H1 (cell line): ENCODE results near the gene ACLY. TPM values are rescaled to one million over a fixed set of nuclear protein-coding genes. Genes with fewer than 3 reads are reported as not detected.

Experiments used
- CTCF ChIA-PET: fragments of 300-600 bp; sonication (Branson Sonifier 250); formaldehyde crosslinking; loops from one replicate; lab custom pipeline; 2021; ENCODE audit not compliant: partially characterized antibody; lab: Charles Lee
- POLR2A ChIA-PET: fragments of 300-600 bp; sonication (Branson Sonifier 250); formaldehyde crosslinking; loops from one replicate; lab custom pipeline; 2021; ENCODE audit warnings: inconsistent platforms; ENCODE audit not compliant: partially characterized antibody; lab: Charles Lee
- DNase-seq, 2 experiments: peaks; one replicate each; pipeline versions ENCODE4 v3.0.0 to v3.0.0-alpha.2; 2010 to 2022; ENCODE audit warnings: low spot score in 2 of 2, low read depth in 1 of 2, mixed read lengths in 1 of 2
- FAIRE-seq: peaks from 2 replicates; lab custom pipeline; 2011; peaks lifted over from hg19 to GRCh38; lab: Jason Lieb, UNC
- H2AFZ ChIP-seq: 2 replicates; pipeline ENCODE4 v1.8.1; 2012; ENCODE audit warnings: low read length, inconsistent platforms
- H2AK5ac ChIP-seq: 2 replicates; pipeline ENCODE4 v1.6.1; 2013; ENCODE audit warnings: low read depth, low read length
- H2BK120ac ChIP-seq: replicated peaks from 2 replicates; pipeline ENCODE3; 2013; ENCODE audit warnings: low read depth, low read length, inconsistent platforms
- H2BK12ac ChIP-seq: 2 replicates; pipeline ENCODE4 v1.6.1; 2013; ENCODE audit warnings: low read depth, low read length
- H2BK15ac ChIP-seq: 2 replicates; pipeline ENCODE4 v1.6.1; 2013; ENCODE audit warnings: low read length
- H2BK20ac ChIP-seq: 2 replicates; pipeline ENCODE4 v1.6.1; 2013; ENCODE audit warnings: low read length
- H2BK5ac ChIP-seq: 2 replicates; pipeline ENCODE4 v1.6.1; 2013; ENCODE audit warnings: low read depth, low read length
- H3K14ac ChIP-seq: 2 replicates; pipeline ENCODE4 v1.6.1; 2013; ENCODE audit warnings: inconsistent platforms; ENCODE audit not compliant: insufficient read length
- H3K18ac ChIP-seq: 2 replicates; pipeline ENCODE4 v1.6.1; 2013; ENCODE audit warnings: low read length; ENCODE audit errors: extremely low read depth
- H3K23ac ChIP-seq: 2 replicates; pipeline ENCODE4 v1.6.1; 2013; ENCODE audit warnings: inconsistent platforms; ENCODE audit not compliant: insufficient read length
- H3K23me2 ChIP-seq: 2 replicates; pipeline ENCODE4 v1.6.1; 2013; ENCODE audit warnings: low read depth, low read length
- H3K27ac ChIP-seq: 2 replicates; pipeline ENCODE4 v1.6.1; 2011; ENCODE audit warnings: low read depth, low read length, inconsistent platforms
- H3K27me3 ChIP-seq, 4 experiments: replicated peaks in 1 of 4; 1 replicate in 1 of 4; 2 replicates in 3 of 4; pipeline versions ENCODE4 v1.6.1 to v1.8.1; 2011 to 2013; ENCODE audit warnings: low read length in 3 of 4, mild to moderate bottlenecking in 3 of 4, inconsistent platforms in 2 of 4, mixed read lengths in 2 of 4, moderate library complexity in 1 of 4; ENCODE audit not compliant: control insufficient read depth in 3 of 4, insufficient read depth in 3 of 4; ENCODE audit errors: extremely low read depth in 1 of 4
- H3K36me3 ChIP-seq, 4 experiments: 2 replicates each; pipeline versions ENCODE4 v1.6.1 to v1.8.1; 2011 to 2013; ENCODE audit warnings: mild to moderate bottlenecking in 4 of 4, low read length in 3 of 4, moderate library complexity in 2 of 4, control low read depth in 1 of 4, inconsistent platforms in 1 of 4; ENCODE audit not compliant: insufficient read depth in 4 of 4, control insufficient read depth in 2 of 4
- H3K4ac ChIP-seq: replicated peaks from 2 replicates; pipeline ENCODE3; 2013; ENCODE audit warnings: low read length, low read depth, mixed read lengths, inconsistent platforms; ENCODE audit not compliant: insufficient read length
- H3K4me1 ChIP-seq, 4 experiments: replicated peaks in 1 of 4; 1 replicate in 1 of 4; 2 replicates in 3 of 4; pipeline versions ENCODE4 v1.6.1 to v1.8.1; 2011 to 2013; ENCODE audit warnings: low read length in 3 of 4, inconsistent platforms in 2 of 4, mixed read lengths in 1 of 4; ENCODE audit not compliant: insufficient read depth in 4 of 4, control insufficient read depth in 3 of 4
- H3K4me2 ChIP-seq, 2 experiments: 2 replicates each; pipeline versions ENCODE4 v1.6.1 to v1.8.1; 2011 to 2013; ENCODE audit warnings: low read depth in 2 of 2, low read length in 2 of 2, control low read depth in 1 of 2, inconsistent platforms in 1 of 2, mild to moderate bottlenecking in 1 of 2; ENCODE audit not compliant: insufficient read depth in 1 of 2
- H3K4me3 ChIP-seq, 4 experiments: fragments of 200-600, 300-600 bp in 1 of 4; sonication (generic), shearing (Covaris generic), sonication (Bioruptor Twin) in 1 of 4; 2 replicates each; pipeline versions ENCODE4 v1.5.1 to v1.8.1; 2011 to 2016; ENCODE audit warnings: low read length in 4 of 4, low read depth in 3 of 4, control low read depth in 2 of 4, inconsistent platforms in 2 of 4, mild to moderate bottlenecking in 2 of 4, mixed read lengths in 1 of 4, moderate library complexity in 1 of 4; ENCODE audit not compliant: insufficient read depth in 2 of 4; ENCODE audit errors: extremely low read depth in 1 of 4
- H3K56ac ChIP-seq: replicated peaks from 2 replicates; pipeline ENCODE3; 2013; ENCODE audit warnings: low read depth, mild to moderate bottlenecking, mixed read lengths, low read length, inconsistent platforms; ENCODE audit not compliant: insufficient read length
- H3K79me1 ChIP-seq: 2 replicates; pipeline ENCODE4 v1.6.1; 2013; ENCODE audit warnings: low read depth, low read length, control low read depth
- H3K79me2 ChIP-seq, 2 experiments: 2 replicates each; pipeline versions ENCODE4 v1.6.1 to v1.8.1; 2012 to 2013; ENCODE audit warnings: low read length in 2 of 2, mild to moderate bottlenecking in 2 of 2, inconsistent platforms in 1 of 2; ENCODE audit not compliant: insufficient read depth in 2 of 2, control insufficient read depth in 1 of 2
- H3K9ac ChIP-seq, 4 experiments: replicated peaks in 1 of 4; 1 replicate in 1 of 4; 2 replicates in 3 of 4; pipeline versions ENCODE4 v1.6.1 to v1.8.1; 2011 to 2013; ENCODE audit warnings: low read depth in 3 of 4, low read length in 3 of 4, control low read depth in 2 of 4, mild to moderate bottlenecking in 2 of 4, moderate library complexity in 2 of 4, inconsistent platforms in 1 of 4; ENCODE audit errors: extremely low read depth in 1 of 4
- H3K9me3 ChIP-seq, 2 experiments: 2 replicates each; pipeline versions ENCODE4 v1.6.1 to v1.8.1; 2012 to 2013; ENCODE audit warnings: mild to moderate bottlenecking in 2 of 2, moderate library complexity in 2 of 2, control low read depth in 1 of 2, inconsistent platforms in 1 of 2, low read depth in 1 of 2, low read length in 1 of 2, mixed read lengths in 1 of 2; ENCODE audit not compliant: insufficient read depth in 2 of 2
- H4K20me1 ChIP-seq, 2 experiments: replicated peaks in 1 of 2; 2 replicates each; pipeline versions ENCODE3 to v1.8.1; 2011 to 2013; ENCODE audit warnings: inconsistent platforms in 2 of 2, low read length in 2 of 2, mild to moderate bottlenecking in 1 of 2; ENCODE audit not compliant: insufficient read depth in 2 of 2, control insufficient read depth in 1 of 2
- H4K5ac ChIP-seq: 2 replicates; pipeline ENCODE4 v1.6.1; 2013; ENCODE audit warnings: low read length, low read depth, mixed read lengths, inconsistent platforms; ENCODE audit not compliant: insufficient read length
- H4K8ac ChIP-seq: 2 replicates; pipeline ENCODE4 v1.8.0; 2013; ENCODE audit warnings: mild to moderate bottlenecking, moderate library complexity, low read length, inconsistent platforms; ENCODE audit not compliant: insufficient read depth; ENCODE audit errors: extremely low read depth
- H4K91ac ChIP-seq: replicated peaks from 2 replicates; pipeline ENCODE3; 2013; ENCODE audit warnings: low read length, mixed read lengths, inconsistent platforms; ENCODE audit not compliant: insufficient read length
- CEBPB ChIP-seq: IDR thresholded peaks from 2 replicates; pipeline ENCODE4 v1.6.1; 2012; ENCODE audit warnings: low read depth, low read length
- HDAC2 ChIP-seq, 2 experiments: fragments of 300-600 bp in 1 of 2; sonication (generic) in 1 of 2; IDR thresholded peaks; 2 replicates each; pipeline ENCODE4 v1.6.1; 2011 to 2012; ENCODE audit warnings: low read depth in 2 of 2, low read length in 2 of 2, mild to moderate bottlenecking in 2 of 2, moderate library complexity in 2 of 2, borderline replicate concordance in 1 of 2, inconsistent platforms in 1 of 2
- KDM1A ChIP-seq: fragments of 200-600, 300-600 bp; sonication (generic); IDR thresholded peaks from 2 replicates; pipeline ENCODE4 v1.7.1; 2016; ENCODE audit warnings: mild to moderate bottlenecking, low read length, borderline replicate concordance
- MAFK ChIP-seq: IDR thresholded peaks from 2 replicates; pipeline ENCODE4 v1.6.1; 2012; ENCODE audit warnings: low read depth, mild to moderate bottlenecking, improper control_type of control experiment, low read length
- NANOG ChIP-seq: IDR thresholded peaks from 2 replicates; pipeline ENCODE4 v1.6.1; 2011; ENCODE audit warnings: low read length, low read depth, mild to moderate bottlenecking, inconsistent platforms; ENCODE audit not compliant: insufficient read depth, poor library complexity, severe bottlenecking
- POU5F1 ChIP-seq: IDR thresholded peaks from 2 replicates; pipeline ENCODE4 v1.6.1; 2011; ENCODE audit warnings: low read depth, mild to moderate bottlenecking, low read length, moderate library complexity
- SAP30 ChIP-seq: fragments of 300-600 bp; sonication (generic); IDR thresholded peaks from 2 replicates; pipeline ENCODE4 v1.7.1; 2012; ENCODE audit warnings: low read length, moderate library complexity, mild to moderate bottlenecking, inconsistent platforms; ENCODE audit not compliant: insufficient read depth, insufficient replicate concordance
- SIN3A ChIP-seq, 2 experiments: IDR thresholded peaks in 1 of 2; conservative IDR thresholded peaks in 1 of 2; 2 replicates each; pipeline ENCODE4 v1.6.1; 2011 to 2012; ENCODE audit warnings: low read length in 2 of 2, improper control_type of control experiment in 1 of 2, low read depth in 1 of 2, mild to moderate bottlenecking in 1 of 2
- SRF ChIP-seq: IDR thresholded peaks from 2 replicates; pipeline ENCODE4 v1.6.1; 2011; ENCODE audit warnings: mild to moderate bottlenecking, low read depth, low read length, moderate library complexity
- SUZ12 ChIP-seq: fragments of 200-600 bp; sonication (generic); IDR thresholded peaks from 2 replicates; pipeline ENCODE4 v1.6.1; 2012; ENCODE audit warnings: mild to moderate bottlenecking, inconsistent platforms, low read length, moderate library complexity, mixed read lengths
- TAF1 ChIP-seq: IDR thresholded peaks from 2 replicates; pipeline ENCODE4 v1.6.1; 2011; ENCODE audit warnings: mild to moderate bottlenecking, low read depth, low read length
- ZNF274 ChIP-seq: IDR thresholded peaks from 2 replicates; pipeline ENCODE4 v1.7.0; 2012; ENCODE audit warnings: low read length, borderline replicate concordance; ENCODE audit errors: extremely low read depth
- WGBS, 2 experiments: shearing (Covaris generic) in 1 of 2; methylation state at CpG; one replicate each; pipeline versions ENCODE4 v1.1.6 to v1.1.7; 2013 to 2015; ENCODE audit warnings: low lambda C conversion rate in 2 of 2, mixed read lengths in 2 of 2, inconsistent platforms in 1 of 2, low coverage in 1 of 2, missing lambda C conversion rate in 1 of 2; ENCODE audit not compliant: insufficient replicate concordance in 2 of 2, insufficient coverage in 1 of 2, insufficient read length in 1 of 2; ENCODE audit errors: extremely low coverage in 1 of 2, missing lambda C conversion rate in 1 of 2; 5-methylcytosine and 5-hydroxymethylcytosine counted together
- polyA plus RNA-seq, 7 experiments: library from polyadenylated mRNA; depleted of rRNA in 3 of 7; stranded (reverse) in 5 of 7; unstranded in 2 of 7; fragments of >200 nt in 5 of 7; fragments of 200-250 nt in 2 of 7; gene quantifications; 1 replicate in 5 of 7; 2 replicates in 1 of 7; 4 replicates in 1 of 7; pipeline versions ENCODE4 v1.2.1 to v1.2.3, GENCODE V29; 2011 to 2013; ENCODE audit warnings: missing spikeins in 2 of 7, mixed read lengths in 2 of 7
- total RNA-seq: library from RNA; stranded (reverse); fragmentation: NEBNext Ultra II Directional; extraction: Animal tissue kit (Norgen Biotek cat#: 25700); gene quantifications from 2 replicates; pipeline ENCODE4 v1.2.1, GENCODE V29; 2021

The ACLY gene
- total and polyA plus RNA-seq, 2 of the 8 experiments (the other 6 are each of a cell fraction or from before 2014, with no cell fraction given): 167 to 393 TPM

GRCh38 chr17:41942626-41943373 is 24.0 kb upstream of the ACLY start:
- WGBS, 2 experiments: 92% methylated on average over 8 of the region's 8 CpGs; no CpG with 5 or more reads in 1 of the 2 experiments
- Histone ChIP-seq H4K20me1 (no peaks in the 10 kb centered on the region), H3K9me3 (no peaks in the 10 kb centered on the region), H2BK12ac (no peak overlapping the region), H3K23ac (no peak overlapping the region), H3K79me1 (no peaks in the 10 kb centered on the region), H4K5ac (no peak overlapping the region), H3K4me2 (no peak overlapping the region), H2BK5ac (no peak overlapping the region; the same call in 1 of the 2 replicates), H3K23me2 (0 out of 2 replicates have a peak, but pooled peaks cover 2% of the 10 kb centered on the region), H2AFZ (no peak overlapping the region), H3K9ac (no peak overlapping the region), H3K14ac (no peak overlapping the region), H3K79me2 (no peaks in the 10 kb centered on the region), H4K8ac (peak overlapping the region; percentile 18; the same call in 1 of the 2 replicates), H3K27me3 (no peaks in the 10 kb centered on the region), H3K4me3 (no peak overlapping the region), H2BK120ac (no peak overlapping the region), H4K91ac (no peak overlapping the region), H2AK5ac (no peak overlapping the region), H3K4me1 (no peaks in the 10 kb centered on the region), H3K36me3 (no peaks in the 10 kb centered on the region), H3K4ac (no peak overlapping the region), H2BK15ac (no peak overlapping the region), H3K27ac (no peak overlapping the region), H3K56ac (no peak overlapping the region), H3K18ac (no peak overlapping the region), H2BK20ac (no peak overlapping the region)
- FAIRE-seq (no peak), DNase-seq (no peak)
- ChIA-PET CTCF (interaction anchor here (1.3 kb wide), 2 partner anchors 10 to 16 kb away, joined by 3 read pairs; no protein-coding TSS in a partner anchor), POLR2A (interaction anchor here (1.2 kb wide), 1 partner anchor 18 kb away, joined by 4 read pairs; no protein-coding TSS in a partner anchor)
- TF ChIP-seq ZNF274 (no peak), MAFK (no peak), CEBPB (no peak), NANOG (no peak), SUZ12 (no peak), HDAC2 (IDR thresholded peaks at IDR 0.05; ENCODE audit: borderline replicate concordance in 1 of 2, low read depth in 2 of 2, low read length in 2 of 2) (no peak), SRF (no peak), KDM1A (no peak), SIN3A (conservative IDR thresholded peaks at IDR 0.05 in 1 of 2, IDR thresholded peaks at IDR 0.05 in 1 of 2; ENCODE audit: low read depth in 1 of 2, low read length in 2 of 2) (no peak), POU5F1 (no peak), TAF1 (no peak), SAP30 (no peak)
